PC-3 (cell line): ENCODE results near the gene CDH4. TPM values are rescaled to one million over a fixed set of nuclear protein-coding genes. Genes with fewer than 3 reads are reported as not detected.

Source experiments
- ATAC-seq: fragments of 200-7000 bp; cut with Tn5 transposase; 2 replicates; pipeline ENCODE4 v1.9.1; 2020; ENCODE audit warnings: mild to moderate bottlenecking, moderate library complexity
- BruUV-seq: library from RNA; stranded (reverse); fragments of 400-500 nt; replicated peaks from 2 replicates; lab custom pipeline; 2021; lab: Mats Ljungman, UMichigan
- CTCF ChIA-PET: fragments of 300-600 bp; sonication (Branson Sonifier 250); formaldehyde crosslinking; loops from one replicate; lab custom pipeline; 2022; ENCODE audit warnings: antibody characterized with exemption; lab: Charles Lee
- POLR2A ChIA-PET: fragments of 300-600 bp; sonication (Branson Sonifier 250); formaldehyde crosslinking; loops from one replicate; lab custom pipeline; 2022; ENCODE audit warnings: antibody characterized with exemption; ENCODE audit not compliant: unreplicated experiment; lab: Charles Lee
- DNase-seq: peaks from one replicate; pipeline ENCODE4 v3.0.0-alpha.2; 2015
- H2AFZ ChIP-seq: fragments of 300-600 bp; sonication (generic); 2 replicates; pipeline ENCODE4 v1.6.0; 2016; ENCODE audit warnings: antibody characterized with exemption, low read length
- H3F3A ChIP-seq: fragments of 300-600 bp; sonication (generic); one replicate; pipeline ENCODE4 v1.6.0; 2017; ENCODE audit warnings: antibody characterized with exemption, low read length, control low read depth, mild to moderate bottlenecking; ENCODE audit not compliant: unreplicated experiment
- H3K27ac ChIP-seq: fragments of 300-600 bp; sonication (generic); 2 replicates; pipeline ENCODE4 v1.5.1; 2016; ENCODE audit warnings: mild to moderate bottlenecking, low read length
- H3K27me3 ChIP-seq: fragments of 300-600 bp; sonication (generic); 2 replicates; pipeline ENCODE4 v1.6.1; 2016; ENCODE audit warnings: low read length, mixed read lengths
- H3K36me3 ChIP-seq: fragments of 300-600 bp; sonication (generic); 2 replicates; pipeline ENCODE4 v1.6.1; 2016; ENCODE audit warnings: low read depth, mixed run types, low read length, mixed read lengths
- H3K4me1 ChIP-seq: fragments of 300-600 bp; sonication (generic); 2 replicates; pipeline ENCODE4 v1.5.1; 2016; ENCODE audit warnings: low read length; ENCODE audit not compliant: insufficient read depth
- H3K4me2 ChIP-seq: fragments of 300-600 bp; sonication (generic); 2 replicates; pipeline ENCODE4 v1.6.0; 2016; ENCODE audit warnings: low read length
- H3K4me3 ChIP-seq: fragments of 300-600 bp; sonication (generic); 2 replicates; pipeline ENCODE4 v1.5.1; 2016; ENCODE audit warnings: mild to moderate bottlenecking, low read length, mixed read lengths
- H3K79me2 ChIP-seq: fragments of 300-600 bp; sonication (generic); 2 replicates; pipeline ENCODE4 v1.6.1; 2017; ENCODE audit warnings: low read length, mixed read lengths
- H3K9ac ChIP-seq: fragments of 300-600 bp; sonication (generic); 2 replicates; pipeline ENCODE4 v1.6.0; 2016; ENCODE audit warnings: mild to moderate bottlenecking, low read length
- H3K9me2 ChIP-seq: fragments of 300-600 bp; sonication (generic); replicated peaks from 2 replicates; pipeline ENCODE4 v1.6.1; 2016; ENCODE audit warnings: mixed run types, low read length, mixed read lengths
- H3K9me3 ChIP-seq: fragments of 300-600 bp; sonication (generic); 2 replicates; pipeline ENCODE4 v1.6.1; 2016; ENCODE audit warnings: low read length, mixed read lengths
- H4K20me1 ChIP-seq: fragments of 300-600 bp; sonication (generic); 2 replicates; pipeline ENCODE4 v1.6.1; 2016; ENCODE audit warnings: low read length, mixed read lengths
- CTCF ChIP-seq: fragments of 300-600 bp; sonication (generic); conservative IDR thresholded peaks from 2 replicates; pipeline ENCODE4 v1.5.1; 2017; ENCODE audit warnings: antibody characterized with exemption, low read depth, mild to moderate bottlenecking, low read length
- EZH2 ChIP-seq: fragments of 300-600 bp; sonication (generic); IDR thresholded peaks from one replicate; pipeline ENCODE4 v1.6.1; 2017; ENCODE audit warnings: antibody characterized with exemption, mild to moderate bottlenecking, low read length; ENCODE audit not compliant: unreplicated experiment
- EZH2phosphoT487 ChIP-seq: fragments of 300-600 bp; sonication (generic); IDR thresholded peaks from 2 replicates; pipeline ENCODE4 v1.6.1; 2018; ENCODE audit warnings: mild to moderate bottlenecking, antibody characterized with exemption, low read length, borderline replicate concordance
- intact Hi-C: fragments of 100-400 bp; cut with micrococcal nuclease; formaldehyde crosslinking; loops from 2 replicates; pipeline ENCODE4 v1.9.0; 2023
- total RNA-seq: library from RNA; depleted of rRNA; stranded (reverse); fragments of >200 nt; gene quantifications from 2 replicates; pipeline ENCODE4 v1.2.3, GENCODE V29; 2014

Gene CDH4
- total RNA-seq, 1 experiment from 2014 or later: not detected

- no TSS peak for BruUV-seq
- H3K79me2 ChIP-seq: no peaks in the 10 kb centered on the region
- no peaks in the 10 kb centered on the region for H3K9me2 ChIP-seq
- H3K27ac ChIP-seq: no peak overlapping the region
- peaks cover 97% of the 10 kb centered on the region for H3K27me3 ChIP-seq
- H3K9ac ChIP-seq: no peak overlapping the region
- intact Hi-C loops: no loop called here
- CTCF ChIA-PET: no interaction called here
- no peaks in the 10 kb centered on the region for H4K20me1 ChIP-seq
- H3F3A ChIP-seq: no peaks in the 10 kb centered on the region
- no peak overlapping the region for H3K4me2 ChIP-seq
- no peak for DNase-seq
- no peaks in the 10 kb centered on the region for H3K9me3 ChIP-seq
- ATAC-seq: no peak
- no peak overlapping the region for H3K4me3 ChIP-seq
- TF ChIP-seq EZH2: no peak
- no peaks in the 10 kb centered on the region for H3K36me3 ChIP-seq
- no peak overlapping the region for H2AFZ ChIP-seq
- POLR2A ChIA-PET: no interaction called here
- H3K4me1 ChIP-seq: no peaks in the 10 kb centered on the region
These were observed 554.9 kb downstream of the CDH4 start for GRCh38 chr20:61806995-61807394.

- ChIA-PET CTCF (no interaction called here), POLR2A (no interaction called here)
- H3K4me2 ChIP-seq: no peak overlapping the region
- H3K4me3 ChIP-seq: no peak overlapping the region
- no peaks in the 10 kb centered on the region for H3K9me2 ChIP-seq
- intact Hi-C loops: no loop called here
- no peaks in the 10 kb centered on the region for H3K36me3 ChIP-seq
- no peak overlapping the region for H3K27ac ChIP-seq
- ATAC-seq: no peak
- no TSS peak for BruUV-seq
- no peaks in the 10 kb centered on the region for H3K4me1 ChIP-seq
- no peaks in the 10 kb centered on the region for H3K79me2 ChIP-seq
- no peaks in the 10 kb centered on the region for H3K9me3 ChIP-seq
- H3K9ac ChIP-seq: no peak overlapping the region
- no peak for TF ChIP-seq CTCF
- TF ChIP-seq EZH2: no peak
- 0 out of 2 replicates have a peak, but pooled peaks have one; percentile 30 for TF ChIP-seq EZH2phosphoT487
- no peaks in the 10 kb centered on the region for H4K20me1 ChIP-seq
- DNase-seq: no peak
- H3K27me3 ChIP-seq: peaks cover 97% of the 10 kb centered on the region
- H3F3A ChIP-seq: no peaks in the 10 kb centered on the region
- no peak overlapping the region for H2AFZ ChIP-seq
These were observed 555.6 kb downstream of the CDH4 start for GRCh38 chr20:61807471-61808160.

GRCh38 chr20:61808447-61808846 is 556.4 kb downstream of the CDH4 start:
- Histone ChIP-seq H3K36me3 (no peaks in the 10 kb centered on the region), H3K4me1 (no peaks in the 10 kb centered on the region), H3F3A (no peaks in the 10 kb centered on the region), H2AFZ (no peak overlapping the region), H4K20me1 (no peaks in the 10 kb centered on the region), H3K9me3 (no peaks in the 10 kb centered on the region), H3K79me2 (no peaks in the 10 kb centered on the region), H3K27ac (no peak overlapping the region), H3K9me2 (no peaks in the 10 kb centered on the region), H3K27me3 (peaks cover 97% of the 10 kb centered on the region), H3K4me3 (no peak overlapping the region), H3K4me2 (no peak overlapping the region), H3K9ac (no peak overlapping the region)
- no TSS peak for BruUV-seq
- CTCF ChIA-PET: no interaction called here
- no peak for ATAC-seq
- POLR2A ChIA-PET: no interaction called here
- intact Hi-C loops: no loop called here
- no peak for TF ChIP-seq EZH2phosphoT487
- TF ChIP-seq EZH2: no peak
- no peak for TF ChIP-seq CTCF
- no peak for DNase-seq
